GM12874 (cell line): ENCODE results near the gene SLK.

Experiments
- CTCF ChIP-seq: IDR thresholded peaks from 2 replicates; pipeline ENCODE4 v1.5.1; 2011; ENCODE audit warnings: low read depth, mild to moderate bottlenecking, control low read depth, low read length, moderate library complexity; ENCODE audit not compliant: insufficient read depth

SLK gene

GRCh38 chr10:103958996-103959395 is 7.9 kb upstream of the SLK start:
- TF ChIP-seq CTCF = no peak

GRCh38 chr10:103960103-103960502 is 6.8 kb upstream of the SLK start:
- no peak for TF ChIP-seq CTCF

GRCh38 chr10:103967448-103968071 is 620 bp downstream of the SLK start:
- TF ChIP-seq CTCF = no peak

GRCh38 chr10:103968441-103969391 is 1.8 kb downstream of the SLK start:
- TF ChIP-seq CTCF = no peak

- TF ChIP-seq CTCF = no peak
Observed at GRCh38 chr10:103969436-103969835, 2.5 kb downstream of the SLK start.

- TF ChIP-seq CTCF = no peak
Observed at GRCh38 chr10:103969857-103970627, 3.1 kb downstream of the SLK start.

- no peak for TF ChIP-seq CTCF
Observed at GRCh38 chr10:103975169-103975568, 8.2 kb downstream of the SLK start.
